ENCODE results near the gene TRUB1. TPM values are rescaled to one million over a fixed set of nuclear protein-coding genes. Genes with fewer than 3 reads are reported as not detected.

TRUB1 gene
- total and polyA plus RNA-seq, 2 donors (not counting 3 experiments of a cell fraction or from before 2014, with no cell fraction given) = 4.6 to 16.7 TPM

Small RNA genes within 50 kb of the gene (small RNA-seq; reads per million reads assigned to genes)
- gene RNU6-1121P (ENCODE audit: insufficient read depth, insufficient read length, low read depth, low replicate concordance) = not detected

Other genes with a start within 250 kb of the TRUB1 start
- 34.8 and 39.6 TPM in 2 replicates for gene FHIP2A, start 116.4 kb upstream of the TRUB1 start, total RNA-seq
- gene FHIP2A, start 116.4 kb upstream of the TRUB1 start, polyA plus RNA-seq = 10.5 and 13.3 TPM in 2 replicates
- gene ATRNL1, start 155.2 kb downstream of the TRUB1 start, total RNA-seq = not detected in 2 replicates
- gene ATRNL1, start 155.2 kb downstream of the TRUB1 start, polyA plus RNA-seq = not detected in 2 replicates